Type B pancreatic cell (in vitro differentiated cells): Measurements from ENCODE around the gene OXCT1. TPM values are rescaled to one million over a fixed set of nuclear protein-coding genes. Genes with fewer than 3 reads are reported as not detected.

Experiments used
- DNase-seq: peaks from one replicate; pipeline ENCODE4 v3.0.0; 2021; ENCODE audit warnings: mixed read lengths; ENCODE audit not compliant: unreplicated experiment; ENCODE audit errors: extremely low spot score
- H3K27ac Mint-ChIP-seq: 2 replicates; pipeline ENCODE4 v1.8.0; 2021; ENCODE audit warnings: mild to moderate bottlenecking, mixed read lengths
- H3K27me3 Mint-ChIP-seq: 2 replicates; pipeline ENCODE4 v1.8.0; 2021; ENCODE audit warnings: mixed read lengths
- H3K36me3 Mint-ChIP-seq: 2 replicates; pipeline ENCODE4 v1.8.0; 2021; ENCODE audit warnings: mixed read lengths
- H3K4me1 Mint-ChIP-seq: one replicate; pipeline ENCODE4 v1.8.0; 2021; ENCODE audit warnings: mixed read lengths; ENCODE audit not compliant: unreplicated experiment
- H3K4me3 Mint-ChIP-seq: 2 replicates; pipeline ENCODE4 v1.8.0; 2021; ENCODE audit warnings: mild to moderate bottlenecking, mixed read lengths
- H3K9me3 Mint-ChIP-seq: 2 replicates; pipeline ENCODE4 v1.8.0; 2021; ENCODE audit warnings: mixed read lengths
- total RNA-seq: library from RNA; stranded (reverse); gene quantifications from 2 replicates; pipeline ENCODE4 v1.2.1, GENCODE V29; 2021; ENCODE audit warnings: low replicate concordance
- TF ChIP-seq, protein P1 (sequence below): fragments of 200-600 bp; sonication (generic); conservative IDR thresholded peaks from 2 replicates; pipeline ENCODE4 v1.5.0; 2021; ENCODE audit warnings: antibody characterized with exemption, mild to moderate bottlenecking

OXCT1 gene
- total RNA-seq, 1 donor from 2014 or later, result 26.4 TPM

DNA sequence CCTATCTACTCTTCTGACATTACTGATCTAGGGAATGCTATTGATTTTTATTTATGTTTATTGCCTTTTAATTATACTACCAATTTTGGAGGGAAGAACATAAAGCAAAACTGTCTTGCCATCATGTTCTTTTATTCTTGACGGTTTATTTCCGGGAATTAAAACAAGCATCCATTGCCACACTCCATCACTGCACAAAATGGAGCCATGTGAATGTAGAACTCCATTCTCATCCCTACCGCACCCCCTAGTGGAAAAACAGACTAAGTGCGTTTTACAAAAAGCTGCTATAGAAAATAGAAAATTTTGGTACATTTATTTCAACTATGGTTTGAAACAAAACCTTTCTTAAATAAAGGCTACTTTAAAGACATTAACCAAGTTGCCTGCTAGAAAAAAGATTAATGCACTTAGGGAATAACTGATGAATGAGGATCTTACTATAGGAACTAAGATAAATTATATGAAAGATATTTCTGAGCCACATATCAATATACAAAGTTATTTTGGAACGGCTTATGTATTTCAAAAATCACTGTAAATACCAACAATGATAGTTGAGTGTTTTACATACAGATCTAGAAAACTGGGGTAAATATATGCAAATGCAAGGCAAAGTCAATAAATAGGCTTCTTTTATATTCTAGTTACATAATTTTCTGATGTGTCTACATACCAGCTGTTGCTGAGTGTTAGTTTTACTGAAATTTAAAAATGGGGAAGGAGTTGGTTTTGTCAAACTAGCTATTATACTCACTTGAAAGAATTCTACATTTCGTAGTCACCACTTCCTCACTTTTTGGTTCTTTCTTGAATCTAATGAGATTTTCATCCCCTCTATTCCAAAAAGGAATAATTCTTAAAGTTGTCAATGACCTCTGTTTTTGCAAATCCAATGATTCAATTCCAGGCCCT, 26.5 kb downstream of the OXCT1 start:
- peaks cover under 1% of the 10 kb centered on the region for H3K36me3 Mint-ChIP-seq
- no peak for DNase-seq
- no peak overlapping the region for H3K27ac Mint-ChIP-seq

DNA sequence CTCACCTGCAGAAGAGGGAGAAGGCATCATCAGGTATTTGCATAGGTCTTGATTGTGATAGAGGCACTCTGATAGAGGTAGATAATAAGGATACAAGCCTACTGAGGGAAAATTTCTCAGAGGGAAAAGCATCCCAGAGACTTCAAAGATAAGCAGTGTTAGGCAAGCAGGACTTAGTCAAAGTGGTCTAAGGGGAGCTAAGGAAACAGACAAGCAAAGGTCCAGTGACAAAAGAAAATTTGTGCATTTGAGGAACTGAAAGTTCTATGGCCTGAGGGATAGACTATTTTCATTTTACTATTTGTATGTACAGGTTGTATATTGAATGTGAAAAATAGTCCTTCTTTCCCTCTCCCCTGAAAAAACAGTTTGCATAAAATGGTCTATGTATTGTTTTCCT, 27.4 kb downstream of the OXCT1 start:
- Mint-ChIP-seq H3K27me3 (no peaks in the 10 kb centered on the region), H3K9me3 (no peaks in the 10 kb centered on the region), H3K27ac (no peak overlapping the region), H3K4me1 (no peaks in the 10 kb centered on the region), H3K36me3 (no peaks in the 10 kb centered on the region), H3K4me3 (no peak overlapping the region)
- DNase-seq, result no peak
- TF ChIP-seq, protein P1, sequence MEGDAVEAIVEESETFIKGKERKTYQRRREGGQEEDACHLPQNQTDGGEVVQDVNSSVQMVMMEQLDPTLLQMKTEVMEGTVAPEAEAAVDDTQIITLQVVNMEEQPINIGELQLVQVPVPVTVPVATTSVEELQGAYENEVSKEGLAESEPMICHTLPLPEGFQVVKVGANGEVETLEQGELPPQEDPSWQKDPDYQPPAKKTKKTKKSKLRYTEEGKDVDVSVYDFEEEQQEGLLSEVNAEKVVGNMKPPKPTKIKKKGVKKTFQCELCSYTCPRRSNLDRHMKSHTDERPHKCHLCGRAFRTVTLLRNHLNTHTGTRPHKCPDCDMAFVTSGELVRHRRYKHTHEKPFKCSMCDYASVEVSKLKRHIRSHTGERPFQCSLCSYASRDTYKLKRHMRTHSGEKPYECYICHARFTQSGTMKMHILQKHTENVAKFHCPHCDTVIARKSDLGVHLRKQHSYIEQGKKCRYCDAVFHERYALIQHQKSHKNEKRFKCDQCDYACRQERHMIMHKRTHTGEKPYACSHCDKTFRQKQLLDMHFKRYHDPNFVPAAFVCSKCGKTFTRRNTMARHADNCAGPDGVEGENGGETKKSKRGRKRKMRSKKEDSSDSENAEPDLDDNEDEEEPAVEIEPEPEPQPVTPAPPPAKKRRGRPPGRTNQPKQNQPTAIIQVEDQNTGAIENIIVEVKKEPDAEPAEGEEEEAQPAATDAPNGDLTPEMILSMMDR, result no peak

More for the DNA sequence above, 26.5 kb downstream of the OXCT1 start:
- Mint-ChIP-seq H3K4me3 (no peak overlapping the region), H3K4me1 (no peaks in the 10 kb centered on the region), H3K27me3 (no peaks in the 10 kb centered on the region), H3K9me3 (no peaks in the 10 kb centered on the region)
- TF ChIP-seq, protein P1, result peak; percentile 89

DNA sequence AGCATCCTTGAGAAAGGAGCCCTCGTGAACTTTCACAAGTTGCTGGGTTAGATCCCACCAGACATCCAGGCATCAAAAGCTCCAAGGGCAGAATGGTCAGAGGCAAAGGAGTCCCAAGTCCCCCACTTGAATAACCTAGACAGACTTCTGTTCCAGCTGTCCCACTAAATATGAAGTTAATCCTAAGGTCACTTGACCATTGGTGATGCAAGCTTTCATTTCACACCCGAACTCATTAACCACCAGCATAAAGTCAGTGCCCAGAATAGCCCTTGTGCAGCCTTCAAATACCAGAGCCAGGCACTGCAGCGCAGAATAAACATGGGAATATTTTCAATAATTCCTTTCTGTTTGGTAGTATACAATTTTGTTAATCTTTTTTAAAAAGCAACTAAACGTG, 28.9 kb downstream of the OXCT1 start:
- Mint-ChIP-seq H3K4me1 (no peaks in the 10 kb centered on the region), H3K4me3 (no peak overlapping the region), H3K9me3 (no peaks in the 10 kb centered on the region), H3K36me3 (no peaks in the 10 kb centered on the region), H3K27me3 (no peaks in the 10 kb centered on the region), H3K27ac (no peak overlapping the region)
- no peak for DNase-seq
- TF ChIP-seq, protein P1, result no peak

DNA sequence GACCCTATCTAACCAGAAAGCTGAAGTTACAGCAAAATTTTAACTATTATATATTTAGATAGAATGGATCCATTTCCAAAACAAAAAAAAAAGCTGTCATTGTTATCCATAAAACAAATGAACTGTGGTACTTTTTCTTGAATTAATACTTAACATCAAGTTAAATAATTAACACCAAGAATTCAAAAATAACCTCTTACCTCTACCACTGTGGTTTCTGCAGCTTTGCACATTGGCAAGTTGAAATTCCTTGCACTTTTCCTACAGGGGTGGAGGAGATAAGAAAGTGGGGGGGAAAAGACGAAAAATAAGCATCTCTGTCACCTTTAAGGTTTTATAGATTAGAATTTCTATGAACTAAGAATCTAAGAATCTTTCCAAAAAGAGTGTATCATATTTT, 30.0 kb downstream of the OXCT1 start:
- Mint-ChIP-seq H3K36me3 (no peaks in the 10 kb centered on the region), H3K9me3 (no peaks in the 10 kb centered on the region), H3K4me3 (no peak overlapping the region), H3K27ac (no peak overlapping the region), H3K4me1 (no peaks in the 10 kb centered on the region), H3K27me3 (no peaks in the 10 kb centered on the region)
- DNase-seq, result no peak
- TF ChIP-seq, protein P1, result no peak

DNA sequence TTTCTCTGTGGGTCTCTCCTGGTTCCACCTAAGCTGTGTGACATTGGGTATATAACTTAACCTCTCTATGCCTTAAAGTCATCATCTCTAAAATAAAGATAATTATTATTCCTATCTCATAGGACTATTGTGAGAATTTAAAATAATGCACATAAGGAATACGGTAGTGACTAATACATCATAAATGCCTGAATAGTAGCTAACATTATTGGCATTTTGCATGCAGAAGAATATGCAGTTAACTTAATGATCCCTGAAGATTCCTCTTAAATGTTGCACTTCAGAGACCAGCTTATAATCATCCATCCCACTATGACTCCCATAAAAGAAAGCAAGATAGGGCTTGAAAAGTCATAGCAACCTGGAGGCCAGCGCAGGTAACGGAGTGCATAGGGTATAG, 32.4 kb downstream of the OXCT1 start:
- DNase-seq, result no peak
- no peak overlapping the region for H3K4me3 Mint-ChIP-seq
- H3K9me3 Mint-ChIP-seq, result no peaks in the 10 kb centered on the region
- H3K36me3 Mint-ChIP-seq, result peaks cover 16% of the 10 kb centered on the region
- no peaks in the 10 kb centered on the region for H3K4me1 Mint-ChIP-seq
- no peak overlapping the region for H3K27ac Mint-ChIP-seq
- TF ChIP-seq, protein P1, result no peak
- no peaks in the 10 kb centered on the region for H3K27me3 Mint-ChIP-seq
